Small intestine (tissue), 7 donors: ENCODE measurements around the gene COPE. TPM values are rescaled to one million over a fixed set of nuclear protein-coding genes. Genes with fewer than 3 reads are reported as not detected.
"Not testable (repeated sequence)": the region's sequence is repeated elsewhere in the genome, so short reads cannot be mapped to it uniquely, and the experiment has no call there.

Experiments
- DNase-seq, 2 donors: peaks; one replicate each; pipeline versions ENCODE4 v3.0.0 to v3.0.0-alpha.2; 2013
- FAIRE-seq: peaks from 2 replicates; lab custom pipeline; 2012; peaks lifted over from hg19 to GRCh38; lab: Jason Lieb, UNC
- H3K27ac ChIP-seq, 3 donors: one replicate each; pipeline ENCODE4 v1.5.1; 2013; ENCODE audit warnings: low read length in 2 of 3, mild to moderate bottlenecking in 2 of 3, control low read depth in 1 of 3, inconsistent platforms in 1 of 3, low read depth in 1 of 3, moderate library complexity in 1 of 3
- H3K27me3 ChIP-seq, 3 donors: one replicate each; pipeline ENCODE4 v1.6.1; 2013; ENCODE audit warnings: low read length in 3 of 3, inconsistent platforms in 1 of 3; ENCODE audit not compliant: control insufficient read depth in 3 of 3, insufficient read depth in 3 of 3
- H3K36me3 ChIP-seq, 3 donors: one replicate each; pipeline ENCODE4 v1.6.1; 2013; ENCODE audit warnings: low read length in 3 of 3, inconsistent platforms in 1 of 3, low read depth in 1 of 3, mild to moderate bottlenecking in 1 of 3, moderate library complexity in 1 of 3; ENCODE audit not compliant: control insufficient read depth in 3 of 3, insufficient read depth in 2 of 3
- H3K4me1 ChIP-seq, 3 donors: one replicate each; pipeline ENCODE4 v1.6.1; 2013; ENCODE audit warnings: low read length in 2 of 3, inconsistent platforms in 1 of 3, low read depth in 1 of 3, mild to moderate bottlenecking in 1 of 3, moderate library complexity in 1 of 3; ENCODE audit not compliant: control insufficient read depth in 3 of 3, insufficient read depth in 2 of 3
- H3K4me3 ChIP-seq, 3 donors: one replicate each; pipeline ENCODE4 v1.5.1; 2013; ENCODE audit warnings: low read length in 3 of 3, control low read depth in 1 of 3, inconsistent platforms in 1 of 3, low read depth in 1 of 3, mild to moderate bottlenecking in 1 of 3, moderate library complexity in 1 of 3
- H3K9me3 ChIP-seq, 2 donors: one replicate each; pipeline ENCODE4 v1.6.1; 2013; ENCODE audit warnings: low read depth in 1 of 2, low read length in 1 of 2; ENCODE audit not compliant: control insufficient read depth in 2 of 2, insufficient read depth in 1 of 2
- WGBS, 3 donors: extraction: QIAGEN DNeasy Blood & Tissue Kit; methylation state at CpG; one replicate each; pipeline ENCODE4 v1.1.7; 2013; 5-methylcytosine and 5-hydroxymethylcytosine counted together
- polyA plus RNA-seq, 4 donors: library from polyadenylated mRNA; stranded (reverse) in 3 of 4; unstranded in 1 of 4; fragments of 200-250 nt in 3 of 4; fragments of 120-200 nt in 1 of 4; gene quantifications; one replicate each; pipeline versions ENCODE4 v1.2.1 to v1.2.3, GENCODE V29; 2013
- donor health status: healthy with polysubstance abuse.
- donor health status: control.
- donor health status: control.
- donor health status: Bipolar disorder and iron deficiency.
- donor health status: healthy.

COPE gene
- polyA plus RNA-seq, 4 donors: 139 to 350 (median 270) TPM

DNA sequence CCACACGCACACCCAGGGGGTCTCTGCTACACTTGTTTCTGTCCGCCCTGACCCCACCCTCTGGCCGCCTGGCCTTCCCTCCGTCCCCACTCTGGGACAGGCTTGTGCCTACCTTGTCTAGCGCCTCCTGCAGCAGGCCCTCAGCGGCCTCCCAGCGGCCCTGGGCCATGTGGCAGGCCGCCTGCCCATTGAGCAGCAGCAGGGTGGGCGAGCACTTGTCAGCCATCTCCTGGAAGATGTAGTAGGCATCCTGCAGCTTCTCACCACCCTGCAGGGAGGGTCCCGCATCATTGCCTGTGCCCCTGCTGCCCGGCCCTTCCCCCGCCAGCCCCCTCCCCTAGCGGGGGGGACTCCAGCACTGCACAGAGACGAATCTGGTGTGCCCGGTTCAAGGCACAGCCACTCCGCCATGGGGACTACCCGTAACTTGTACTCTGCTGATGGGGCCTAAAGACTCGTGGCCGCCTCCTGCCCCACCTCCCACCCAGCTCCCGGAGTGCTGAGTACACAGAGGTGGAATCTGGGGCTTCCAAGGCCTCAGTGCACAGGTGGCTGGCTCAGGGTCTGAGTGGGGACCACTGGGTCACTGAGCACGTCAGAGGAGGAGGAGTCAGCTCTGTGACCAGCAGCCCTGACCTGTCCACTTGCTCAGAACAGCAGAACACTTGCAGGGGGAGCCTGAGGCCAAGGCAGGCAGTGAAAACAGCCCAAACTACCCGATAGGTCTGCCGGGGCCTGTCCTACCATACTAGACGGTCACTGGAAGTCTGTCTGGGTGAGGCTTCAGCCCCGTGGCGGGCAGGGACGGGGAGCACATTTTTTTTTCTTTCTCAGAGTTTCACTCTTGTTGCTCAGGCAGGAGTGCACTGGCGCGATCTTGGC, 15.8 kb downstream of the COPE start:
- peaks cover 0 to 5% (median 2%) of the 10 kb centered on the region in 3 donors for H3K4me1 ChIP-seq
- no peak for FAIRE-seq
- no peak overlapping the region for H3K27ac ChIP-seq
- no peaks in the 10 kb centered on the region for H3K9me3 ChIP-seq
- H3K4me3 ChIP-seq: no peak overlapping the region
- no peak for DNase-seq
- H3K36me3 ChIP-seq: peaks cover 14 to 87% (median 28%) of the 10 kb centered on the region in 3 donors
- no peaks in the 10 kb centered on the region for H3K27me3 ChIP-seq
- 90 to 92% (median 90%) methylated on average over 26 to 29 of the region's 29 CpGs for WGBS, 3 donors

DNA sequence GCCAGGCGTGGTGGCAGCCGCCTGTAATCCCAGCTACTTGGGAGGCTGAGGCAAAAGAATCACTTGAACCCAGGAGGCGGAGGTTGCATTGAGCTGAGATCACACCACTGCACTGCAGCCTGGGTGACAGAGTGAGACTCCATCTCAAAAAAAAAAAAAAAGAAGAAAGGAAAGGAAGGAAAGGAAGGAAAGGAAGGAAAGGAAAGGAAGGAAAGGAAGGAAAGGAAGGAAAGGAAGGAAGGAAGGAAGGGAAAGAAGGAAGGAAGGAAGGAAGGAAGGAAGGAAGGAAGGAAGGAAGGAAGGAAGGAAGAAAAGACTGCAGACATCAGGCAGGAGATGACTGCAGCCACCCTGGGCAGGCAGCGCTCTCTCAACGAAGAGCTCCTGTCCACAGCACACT, 16.7 kb downstream of the COPE start:
- H3K27me3 ChIP-seq, DNase-seq, FAIRE-seq, H3K9me3 ChIP-seq, H3K27ac ChIP-seq, H3K4me3 ChIP-seq: not testable (repeated sequence)
- H3K36me3 ChIP-seq: peaks cover 14 to 79% (median 25%) of the 10 kb centered on the region in 3 donors
- peaks cover 0 to 10% (median 2%) of the 10 kb centered on the region in 3 donors for H3K4me1 ChIP-seq
- WGBS, 3 donors: 96 to 97% (median 97%) methylated on average over 5 of the region's 5 CpGs

- H3K27ac ChIP-seq: no peak overlapping the region
- FAIRE-seq: no peak
- no peak overlapping the region for H3K4me3 ChIP-seq
- H3K27me3 ChIP-seq: no peaks in the 10 kb centered on the region
- peaks cover 0 to 10% (median 2%) of the 10 kb centered on the region in 3 donors for H3K4me1 ChIP-seq
- H3K36me3 ChIP-seq: peaks cover 14 to 69% (median 22%) of the 10 kb centered on the region in 3 donors
- no peaks in the 10 kb centered on the region for H3K9me3 ChIP-seq
- DNase-seq: no peak
- WGBS, 3 donors: 85 to 95% (median 87%) methylated on average over 7 of the region's 7 CpGs
These were observed 17.7 kb downstream of the COPE start for GRCh38 chr19:18901491-18901890.

DNA sequence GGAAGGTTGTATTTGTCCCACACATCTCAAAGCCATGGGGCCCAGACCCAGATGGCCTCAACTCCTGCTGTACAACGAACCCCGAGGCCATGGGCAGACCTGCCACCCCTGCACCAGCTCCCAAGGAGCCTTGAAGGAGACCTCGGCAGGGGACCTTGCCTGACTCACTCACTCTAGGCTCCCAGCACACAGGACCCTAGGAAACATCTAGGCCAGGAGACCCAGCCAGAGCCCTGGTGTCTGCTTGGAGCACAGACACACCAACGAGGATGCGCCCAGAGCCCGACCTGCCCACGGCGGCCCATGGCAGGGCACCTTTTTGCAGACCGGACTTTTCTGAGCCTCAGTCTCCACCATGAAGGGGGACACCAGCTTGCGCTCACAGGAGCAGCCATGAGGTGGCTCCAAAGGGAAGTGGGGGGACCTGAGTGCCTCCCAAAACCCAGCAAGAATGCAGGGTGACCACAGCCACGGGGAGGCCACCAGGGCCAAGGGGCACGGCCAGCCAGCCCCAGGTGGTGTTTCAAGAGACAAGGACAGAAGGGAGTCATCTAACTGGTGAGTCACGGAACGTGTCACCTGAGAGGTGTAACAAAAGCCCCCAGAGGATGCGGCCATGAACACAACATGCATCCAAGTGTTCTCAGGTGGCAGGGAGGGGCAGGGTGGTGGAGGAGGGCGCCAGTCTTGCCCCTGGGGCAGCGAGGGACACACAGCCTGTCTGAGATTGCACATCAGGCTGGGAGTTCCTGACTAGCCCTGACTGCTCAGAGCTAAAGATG, 18.3 kb downstream of the COPE start:
- Histone ChIP-seq H3K27me3 (peaks cover 0 to under 1% (median 0%) of the 10 kb centered on the region in 3 donors), H3K27ac (no peak overlapping the region), H3K4me3 (no peak overlapping the region), H3K36me3 (peaks cover 14 to 63% (median 22%) of the 10 kb centered on the region in 3 donors), H3K9me3 (no peaks in the 10 kb centered on the region), H3K4me1 (peaks cover 0 to 10% (median 2%) of the 10 kb centered on the region in 3 donors)
- no peak for FAIRE-seq
- no peak for DNase-seq
- 88 to 93% (median 91%) methylated on average over 17 of the region's 17 CpGs for WGBS, 3 donors

DNA sequence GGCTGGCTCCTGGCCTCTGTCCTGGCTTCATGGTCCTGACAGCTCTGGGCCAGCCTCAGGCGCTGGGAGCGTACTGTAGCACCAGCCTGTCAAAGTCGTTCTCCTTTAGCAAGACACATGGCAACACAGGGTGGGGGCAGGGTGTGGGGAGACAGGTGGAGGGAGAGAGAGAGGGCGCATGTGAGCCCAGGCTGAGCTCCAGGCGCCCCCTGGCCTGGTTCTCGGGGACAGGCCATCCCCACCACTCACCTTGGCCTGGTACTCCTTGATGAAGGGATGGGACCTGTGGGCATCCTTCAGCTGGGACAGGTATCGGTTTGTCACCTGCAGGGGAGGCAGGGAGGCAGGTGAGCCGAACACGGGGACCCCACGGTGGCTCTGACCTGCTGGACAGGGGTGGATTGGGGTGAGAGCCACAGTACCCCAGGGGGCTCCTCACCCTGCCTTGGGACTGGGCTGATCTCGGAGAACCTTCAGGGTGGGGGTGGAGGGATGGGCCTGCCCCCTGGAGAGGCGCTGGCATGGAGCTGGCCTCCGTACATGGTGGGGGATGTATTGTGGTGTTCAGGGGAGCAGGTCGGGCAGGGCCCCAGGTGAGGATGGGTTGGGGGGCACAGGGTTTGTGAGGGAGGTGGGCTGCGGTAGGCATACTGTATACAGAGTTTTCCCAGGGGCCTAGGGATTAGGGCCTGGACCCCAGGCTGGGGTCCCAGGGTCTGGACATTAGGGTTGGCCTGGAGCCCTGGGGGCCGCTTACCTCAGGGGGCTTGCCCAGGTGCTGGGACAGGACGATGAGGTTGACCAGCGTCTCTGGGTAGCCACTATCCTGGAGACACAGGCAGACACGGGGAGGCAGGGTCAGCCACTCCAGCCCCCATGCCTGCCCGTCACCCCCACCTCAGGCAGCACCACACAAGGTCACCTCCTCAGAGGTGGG, 19.3 kb downstream of the COPE start:
- H3K36me3 ChIP-seq: peaks cover 14 to 53% (median 15%) of the 10 kb centered on the region in 3 donors

DNA sequence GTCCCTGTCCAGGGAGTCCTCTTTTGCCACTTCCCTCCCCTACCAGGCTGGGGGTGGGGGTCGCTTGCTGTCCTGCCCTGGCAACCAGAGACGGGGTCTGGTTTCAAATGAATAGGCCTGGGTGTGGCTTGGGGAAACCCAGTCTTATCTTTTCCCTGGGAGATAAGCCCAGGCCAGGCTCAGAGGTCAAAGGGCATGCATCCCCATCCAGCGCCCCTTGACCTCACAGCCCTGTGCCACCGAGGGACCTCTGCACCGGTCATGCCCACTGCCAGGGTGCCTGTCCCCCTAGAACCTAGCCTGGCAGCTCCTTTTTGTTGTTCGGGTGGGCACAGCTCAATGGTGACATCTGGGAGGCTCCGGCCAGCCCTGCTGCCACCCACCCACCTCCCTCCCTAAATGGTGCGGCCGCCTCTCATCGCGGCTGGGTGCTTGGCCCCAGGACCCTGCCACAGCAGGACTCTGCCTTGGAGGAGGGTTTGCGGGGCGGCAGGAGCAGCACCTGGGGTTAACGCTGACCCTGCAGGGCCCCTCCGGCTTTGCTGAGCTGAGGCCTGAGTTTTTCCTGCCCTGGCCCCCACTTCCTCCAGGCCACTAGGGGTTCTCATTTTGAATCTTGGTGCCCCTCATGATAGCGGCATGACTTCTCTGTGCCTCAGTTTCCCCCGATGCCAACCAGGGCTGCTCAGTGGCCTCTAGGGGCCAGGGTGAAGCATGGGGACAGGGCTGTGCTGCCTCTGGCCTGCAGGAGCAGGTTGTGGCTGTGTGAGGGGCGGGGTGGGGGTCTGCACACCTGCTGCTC, 20.4 kb downstream of the COPE start:
- Histone ChIP-seq H3K4me3 (no peak overlapping the region), H3K27ac (no peak overlapping the region), H3K9me3 (no peaks in the 10 kb centered on the region), H3K36me3 (peaks cover 10 to 42% (median 14%) of the 10 kb centered on the region in 3 donors), H3K4me1 (peaks cover 2 to 18% (median 2%) of the 10 kb centered on the region in 3 donors), H3K27me3 (peaks cover 3 to 19% (median 18%) of the 10 kb centered on the region in 3 donors)
- DNase-seq (peak in 1 of 2 donors; percentile 65), FAIRE-seq (no peak)
- WGBS, 3 donors: 57 to 75% (median 69%) methylated on average over 18 of the region's 18 CpGs

More for the DNA sequence above, 19.3 kb downstream of the COPE start:
- DNase-seq: no peak
- no peaks in the 10 kb centered on the region for H3K9me3 ChIP-seq
- no peak overlapping the region for H3K4me3 ChIP-seq
- WGBS, 3 donors: 86 to 89% (median 89%) methylated on average over 17 to 20 of the region's 20 CpGs
- no peak for FAIRE-seq
- no peak overlapping the region for H3K27ac ChIP-seq
- H3K4me1 ChIP-seq: peaks cover 2 to 12% (median 2%) of the 10 kb centered on the region in 3 donors
- H3K27me3 ChIP-seq: peaks cover 3 to 10% (median 7%) of the 10 kb centered on the region in 3 donors

DNA sequence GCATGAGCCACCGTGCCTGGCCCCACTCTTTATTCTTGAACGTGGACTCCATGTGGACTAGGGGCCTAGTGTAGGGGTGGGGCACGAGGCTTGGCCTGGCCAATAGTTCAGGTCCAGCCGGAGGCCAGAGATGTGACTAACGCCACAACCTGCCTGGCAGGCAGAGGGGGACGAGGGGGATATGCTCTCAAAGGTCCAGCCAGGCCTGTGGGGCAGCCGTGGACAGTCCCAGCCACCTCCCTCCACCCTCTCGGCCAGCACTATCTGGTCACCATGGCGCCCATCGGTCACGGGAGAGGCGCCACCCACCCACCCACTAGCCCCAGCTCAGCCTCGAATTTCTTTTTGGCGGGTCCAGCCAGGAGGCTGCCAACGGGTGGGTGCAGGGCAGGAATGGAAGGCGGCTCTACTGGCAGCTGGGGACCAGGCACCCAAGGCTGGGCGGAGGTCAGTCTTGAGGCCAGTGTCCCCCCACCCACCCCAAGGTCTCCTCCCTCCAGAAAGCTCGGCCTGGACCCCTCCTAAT, 21.0 kb downstream of the COPE start:
- no peak for FAIRE-seq
- DNase-seq: peak; percentile 44 to 45

More for the DNA sequence above, 21.0 kb downstream of the COPE start:
- 32 to 52% (median 41%) methylated on average over 18 of the region's 18 CpGs for WGBS, 3 donors
- no peak overlapping the region for H3K4me3 ChIP-seq
- peaks cover 2 to 18% (median 2%) of the 10 kb centered on the region in 3 donors for H3K4me1 ChIP-seq
- peaks cover 7 to 35% (median 10%) of the 10 kb centered on the region in 3 donors for H3K36me3 ChIP-seq
- H3K27me3 ChIP-seq: peaks cover 7 to 24% (median 22%) of the 10 kb centered on the region in 3 donors
- H3K27ac ChIP-seq: no peak overlapping the region
- H3K9me3 ChIP-seq: no peaks in the 10 kb centered on the region
